K562 (cell line): ENCODE results near the gene BAIAP2. TPM values are rescaled to one million over a fixed set of nuclear protein-coding genes. Genes with fewer than 3 reads are reported as not detected.
A peak's percentile ranks its signal among the peaks of the same experiment; 100 is the strongest.

Experiments used
- ATF4 ChIP-seq: fragments of 450-650 bp; formaldehyde crosslinking; IDR thresholded peaks from 2 replicates; pipeline ENCODE4 v1.4.0; 2022; ENCODE audit warnings: mild to moderate bottlenecking, moderate library complexity
- ATF6 ChIP-seq: sonication (generic); formaldehyde crosslinking; IDR thresholded peaks from 2 replicates; pipeline ENCODE4 v1.4.0; 2020; ENCODE audit warnings: mild to moderate bottlenecking, missing genetic modification reagents
- CCNT2 ChIP-seq: IDR thresholded peaks from 2 replicates; pipeline ENCODE4 v1.6.1; 2011; ENCODE audit warnings: borderline replicate concordance, low read depth, mild to moderate bottlenecking, moderate library complexity, mixed read lengths, low read length; ENCODE audit not compliant: insufficient read length; ENCODE audit errors: extremely low read depth
- CTBP1 ChIP-seq: fragments of 450-650 bp; IDR thresholded peaks from 2 replicates; pipeline ENCODE4 v1.6.1; 2016; ENCODE audit warnings: borderline replicate concordance
- ELK1 ChIP-seq: sonication (generic); formaldehyde crosslinking; IDR thresholded peaks from 2 replicates; pipeline ENCODE4 v1.8.1; 2022; ENCODE audit warnings: missing genetic modification reagents
- EP400 ChIP-seq: fragments of 450-650 bp; IDR thresholded peaks from 2 replicates; pipeline ENCODE4 v1.6.1; 2017; ENCODE audit warnings: antibody characterized with exemption, mild to moderate bottlenecking, moderate library complexity
- ETS2 ChIP-seq: IDR thresholded peaks from 2 replicates; pipeline ENCODE4 v1.6.1; 2016; ENCODE audit warnings: borderline replicate concordance, missing genetic modification characterization, mild to moderate bottlenecking, moderate library complexity, missing compliant biosample characterization; ENCODE audit not compliant: poor library complexity, severe bottlenecking
- GATAD2B ChIP-seq: fragments of 450-650 bp; IDR thresholded peaks from 2 replicates; pipeline ENCODE4 v1.6.1; 2017; ENCODE audit warnings: mild to moderate bottlenecking, borderline replicate concordance
- HDAC3 ChIP-seq: fragments of 450-650 bp; IDR thresholded peaks from 2 replicates; pipeline ENCODE4 v1.6.1; 2018; ENCODE audit warnings: borderline replicate concordance, mild to moderate bottlenecking, moderate library complexity; ENCODE audit not compliant: partially characterized antibody
- HIVEP1 ChIP-seq: fragments of 250-450 bp; sonication (Bioruptor Pico); IDR thresholded peaks from 2 replicates; pipeline ENCODE4 v1.4.0; 2020; ENCODE audit warnings: mild to moderate bottlenecking
- JUN ChIP-seq, 2 experiments: sonication (generic) in 1 of 2; formaldehyde crosslinking in 1 of 2; IDR thresholded peaks; 2 replicates each; pipeline versions ENCODE4 v1.6.1 to v1.8.0; 2012 to 2022; ENCODE audit warnings: borderline replicate concordance in 2 of 2, mild to moderate bottlenecking in 2 of 2, improper control_type of control experiment in 1 of 2, low read depth in 1 of 2, low read length in 1 of 2, missing genetic modification reagents in 1 of 2
- LARP7 ChIP-seq: fragments of 450-650 bp; IDR thresholded peaks from 2 replicates; pipeline ENCODE4 v1.6.1; 2016
- MAX ChIP-seq: sonication (generic); formaldehyde crosslinking; IDR thresholded peaks from 2 replicates; pipeline ENCODE4 v1.9.0; 2022; ENCODE audit warnings: mild to moderate bottlenecking, missing genetic modification reagents
- MYNN ChIP-seq, 2 experiments: sonication (generic); formaldehyde crosslinking in 1 of 2; IDR thresholded peaks; 2 replicates each; pipeline versions ENCODE4 v1.5.0 to v1.6.1; 2016 to 2020; ENCODE audit warnings: antibody characterized with exemption in 1 of 2, missing genetic modification reagents in 1 of 2
- STAT6 ChIP-seq: sonication (generic); formaldehyde crosslinking; IDR thresholded peaks from 2 replicates; pipeline ENCODE4 v1.8.1; 2023; ENCODE audit warnings: mild to moderate bottlenecking, missing genetic modification reagents
- TBP ChIP-seq: optimal IDR thresholded peaks from 2 replicates; pipeline ENCODE3; 2011; ENCODE audit warnings: low read depth, low read length, improper control_type of control experiment
- ZFX ChIP-seq: sonication (generic); formaldehyde crosslinking; IDR thresholded peaks from 2 replicates; pipeline ENCODE4 v1.8.0; 2022; ENCODE audit warnings: mild to moderate bottlenecking, missing genetic modification reagents, moderate library complexity
- polyA plus RNA-seq, 8 experiments: library from polyadenylated mRNA; depleted of rRNA in 4 of 8; stranded (reverse) in 5 of 8; unstranded in 3 of 8; fragments of >200 nt; fragmentation: Nextera tagmentation in 2 of 8; fragmentation: Illumina TruSeq in 1 of 8; extraction: Ambion mirVana in 2 of 8; extraction: Trizol in 1 of 8; gene quantifications; 2 replicates each; pipeline versions ENCODE4 v1.2.1 to v1.2.3, GENCODE V29; 2011 to 2014; ENCODE audit warnings: inconsistent platforms in 1 of 8, missing spikeins in 1 of 8
- total RNA-seq, 7 experiments: library from RNA; depleted of rRNA in 6 of 7; stranded (reverse); fragments of >200 nt in 6 of 7; fragmentation: Illumina TruSeq in 2 of 7; extraction: Trizol in 2 of 7; gene quantifications; 2 replicates each; pipeline versions ENCODE4 v1.2.1 to v1.2.3, GENCODE V29; 2011 to 2021; ENCODE audit warnings: low replicate concordance in 1 of 7

The BAIAP2 gene
- total and polyA plus RNA-seq, 9 of the 15 experiments (the other 6 are each of a cell fraction or from before 2014, with no cell fraction given), result 2.3 to 51.6 (median 18.4) TPM

- TF ChIP-seq JUN (IDR thresholded peaks at IDR 0.05; ENCODE audit: borderline replicate concordance, low read depth, low read length) (peak; percentile 72), JUN (CRISPR knock-in tag; IDR thresholded peaks at IDR 0.05; ENCODE audit: borderline replicate concordance) (peak; percentile 71; the same call in 1 of the 2 replicates), ATF4 (no peak), STAT6 (CRISPR knock-in tag) (0 out of 2 replicates have a peak, but pooled peaks have one; percentile 34), TBP (peak; percentile 30), HIVEP1 (CRISPR knock-in tag) (0 out of 2 replicates have a peak, but pooled peaks have one; percentile 48), HDAC3 (no peak), CTBP1 (peak; percentile 47; the same call in 1 of the 2 replicates), ZFX (CRISPR knock-in tag) (peak; percentile 82), ATF6 (CRISPR knock-in tag) (0 out of 2 replicates have a peak, but pooled peaks have one; percentile 41), MAX (CRISPR knock-in tag) (no peak), ETS2 (tag) (no peak), CCNT2 (peak; percentile 79), GATAD2B (no peak), ELK1 (CRISPR knock-in tag) (no peak), EP400 (no peak), LARP7 (0 out of 2 replicates have a peak, but pooled peaks have one; percentile 12), MYNN (IDR thresholded peaks at IDR 0.05) (peak; percentile 50; the same call in 1 of the 2 replicates), MYNN (CRISPR knock-in tag; IDR thresholded peaks at IDR 0.05) (no peak)
Measured at GRCh38 chr17:81097134-81097942, 62.4 kb downstream of the BAIAP2 start (continued).
